HepG2 (cell line): ENCODE results near the gene RPS8. TPM values are rescaled to one million over a fixed set of nuclear protein-coding genes. Genes with fewer than 3 reads are reported as not detected.

Source experiments
- ATAC-seq: fragments of 200-7000 bp; cut with Tn5 transposase; 3 replicates; pipeline ENCODE4 v1.9.1; 2020; ENCODE audit warnings: mild to moderate bottlenecking, moderate library complexity
- BruUV-seq: library from RNA; stranded (reverse); fragments of 400-500 nt; replicated peaks from 2 replicates; lab custom pipeline; 2021; lab: Mats Ljungman, UMichigan
- CTCF ChIA-PET: fragments of 300-600 bp; formaldehyde crosslinking; extraction: SDS; loops from one replicate; lab custom pipeline; 2021; ENCODE audit warnings: low total read pairs, inconsistent platforms, low intra/inter-chr PET ratio; lab: Yijun Ruan, JAX
- POLR2A ChIA-PET: fragments of 350-600 bp; sonication (Branson Sonifier 250); formaldehyde crosslinking; loops from one replicate; lab custom pipeline; 2020; ENCODE audit warnings: antibody characterized with exemption, inconsistent platforms; lab: Yijun Ruan, JAX
- DNase-seq: peaks from one replicate; pipeline ENCODE4 v3.0.0-alpha.2; 2015; ENCODE audit warnings: low spot score
- FAIRE-seq: peaks from 3 replicates; lab custom pipeline; 2011; peaks lifted over from hg19 to GRCh38; lab: Jason Lieb, UNC
- H2AFZ ChIP-seq: one replicate; pipeline ENCODE4 v1.6.1; 2011; ENCODE audit warnings: low read length, inconsistent platforms
- H3K27ac ChIP-seq: fragments of 300-600 bp; 3 replicates; pipeline ENCODE4 v1.8.0; 2011; ENCODE audit warnings: mixed run types, mild to moderate bottlenecking, mixed read lengths, low read length, inconsistent platforms; ENCODE audit not compliant: insufficient read depth; ENCODE audit errors: extremely low read length
- H3K27me3 ChIP-seq, 2 experiments: fragments of 200-600 bp in 1 of 2; 2 replicates in 1 of 2; 3 replicates in 1 of 2; pipeline versions ENCODE4 v1.6.0 to v1.8.0; 2011; ENCODE audit warnings: low read length in 2 of 2, mild to moderate bottlenecking in 2 of 2, moderate library complexity in 2 of 2, inconsistent platforms in 1 of 2; ENCODE audit not compliant: insufficient read depth in 2 of 2, control insufficient read depth in 1 of 2
- H3K36me3 ChIP-seq, 2 experiments: fragments of 200-600 bp in 1 of 2; replicated peaks in 1 of 2; 2 replicates in 1 of 2; 3 replicates in 1 of 2; pipeline versions ENCODE4 v1.5.1 to v1.8.0; 2011; ENCODE audit warnings: low read length in 2 of 2, inconsistent platforms in 1 of 2; ENCODE audit not compliant: insufficient read depth in 2 of 2, control insufficient read depth in 1 of 2
- H3K4me1 ChIP-seq: 2 replicates; pipeline ENCODE4 v1.5.1; 2012; ENCODE audit warnings: low read length, inconsistent platforms; ENCODE audit not compliant: insufficient read depth
- H3K4me2 ChIP-seq: 2 replicates; pipeline ENCODE4 v1.6.0; 2011; ENCODE audit warnings: low read depth, low read length, inconsistent platforms
- H3K4me3 ChIP-seq, 3 experiments: fragments of 200-600 bp in 1 of 3; sonication (generic), shearing (Covaris generic) in 1 of 3; replicated peaks in 1 of 3; 2 replicates each; pipeline ENCODE4 v1.5.1; 2011 to 2016; ENCODE audit warnings: low read length in 3 of 3, inconsistent platforms in 2 of 3, low read depth in 2 of 3, mild to moderate bottlenecking in 2 of 3, control low read depth in 1 of 3, mixed read lengths in 1 of 3; ENCODE audit not compliant: insufficient read depth in 1 of 3
- H3K79me2 ChIP-seq: one replicate; pipeline ENCODE4 v1.6.1; 2011; ENCODE audit warnings: low read length, inconsistent platforms; ENCODE audit not compliant: insufficient read depth
- H3K9ac ChIP-seq: 2 replicates; pipeline ENCODE4 v1.6.0; 2011; ENCODE audit warnings: mild to moderate bottlenecking, low read depth, low read length, inconsistent platforms; ENCODE audit not compliant: insufficient read depth
- H3K9me3 ChIP-seq: 2 replicates; pipeline ENCODE4 v1.5.1; 2012; ENCODE audit warnings: mild to moderate bottlenecking, low read length
- H4K20me1 ChIP-seq: 2 replicates; pipeline ENCODE4 v1.6.0; 2011; ENCODE audit warnings: inconsistent platforms, mild to moderate bottlenecking, low read length, moderate library complexity; ENCODE audit not compliant: insufficient read depth
- CHCHD3 ChIP-seq: sonication (generic); formaldehyde crosslinking; IDR thresholded peaks from 2 replicates; pipeline ENCODE4 v1.8.0; 2022; ENCODE audit warnings: mild to moderate bottlenecking, missing genetic modification reagents, moderate library complexity
- HNF4A ChIP-seq: sonication (generic); formaldehyde crosslinking; IDR thresholded peaks from 2 replicates; pipeline ENCODE4 v1.4.0; 2020; ENCODE audit warnings: missing genetic modification reagents
- HOXA3 ChIP-seq: sonication (generic); formaldehyde crosslinking; IDR thresholded peaks from 2 replicates; pipeline ENCODE4 v1.5.0; 2020; ENCODE audit warnings: missing genetic modification reagents
- KDM5B ChIP-seq: sonication (generic); formaldehyde crosslinking; IDR thresholded peaks from 2 replicates; pipeline ENCODE4 v1.4.0; 2020; ENCODE audit warnings: missing genetic modification reagents, mild to moderate bottlenecking, borderline replicate concordance
- ZBTB33 ChIP-seq: sonication (generic); formaldehyde crosslinking; IDR thresholded peaks from 2 replicates; pipeline ENCODE4 v1.4.0; 2020; ENCODE audit warnings: missing genetic modification reagents
- ZNF687 ChIP-seq: sonication (generic); formaldehyde crosslinking; IDR thresholded peaks from 2 replicates; pipeline ENCODE4 v1.5.1; 2020; ENCODE audit warnings: mild to moderate bottlenecking, missing genetic modification reagents, moderate library complexity
- WGBS: methylation state at CpG from one replicate; pipeline ENCODE4 v1.1.6; 2017; ENCODE audit warnings: low lambda C conversion rate; 5-methylcytosine and 5-hydroxymethylcytosine counted together
- in situ Hi-C: cut with HindIII; loops from 2 replicates; pipeline ENCODE4 v1.10.0; 2017; ENCODE audit warnings: low pct_unique_long_range_greater_than_20kb; ENCODE audit not compliant: extremely low pct_ligation_motif_present
- intact Hi-C: fragments of 100-400 bp; cut with micrococcal nuclease; formaldehyde crosslinking; loops from one replicate; pipeline ENCODE4 v1.10.0; 2022; ENCODE audit not compliant: unreplicated experiment
- polyA plus RNA-seq, 8 experiments: library from polyadenylated mRNA; depleted of rRNA in 3 of 8; stranded (reverse) in 7 of 8; unstranded in 1 of 8; fragments of >200 nt; fragmentation: Illumina TruSeq in 4 of 8; extraction: Trizol in 4 of 8; gene quantifications; 2 replicates each; pipeline versions ENCODE4 v1.2.1 to v1.2.3, GENCODE V29; 2011 to 2016; ENCODE audit warnings: low read depth in 4 of 8, missing spikeins in 1 of 8, mixed read lengths in 1 of 8; ENCODE audit not compliant: insufficient read depth in 1 of 8
- total RNA-seq, 5 experiments: library from RNA; depleted of rRNA; stranded (reverse); fragments of >200 nt; fragmentation: Illumina TruSeq; extraction: Trizol; gene quantifications; 2 replicates each; pipeline ENCODE4 v1.2.3, GENCODE V29; 2016; ENCODE audit warnings: low read depth in 1 of 5
- TF ChIP-seq, protein P1 (sequence below): sonication (generic); formaldehyde crosslinking; IDR thresholded peaks from 2 replicates; pipeline ENCODE4 v1.4.0; 2020; ENCODE audit warnings: missing genetic modification reagents
- TF ChIP-seq, protein P2 (sequence below): sonication (generic); IDR thresholded peaks from 2 replicates; pipeline ENCODE4 v1.6.1; 2016; ENCODE audit warnings: low read depth, borderline replicate concordance
- TF ChIP-seq, protein P3 (sequence below): sonication (generic); formaldehyde crosslinking; IDR thresholded peaks from 2 replicates; pipeline ENCODE4 v1.4.0; 2020; ENCODE audit warnings: missing genetic modification reagents, borderline replicate concordance

RPS8 gene
- total and polyA plus RNA-seq, 2 of the 13 experiments (the other 11 are each of a cell fraction or from before 2014, with no cell fraction given), result 2,628 to 2,822 TPM

DNA sequence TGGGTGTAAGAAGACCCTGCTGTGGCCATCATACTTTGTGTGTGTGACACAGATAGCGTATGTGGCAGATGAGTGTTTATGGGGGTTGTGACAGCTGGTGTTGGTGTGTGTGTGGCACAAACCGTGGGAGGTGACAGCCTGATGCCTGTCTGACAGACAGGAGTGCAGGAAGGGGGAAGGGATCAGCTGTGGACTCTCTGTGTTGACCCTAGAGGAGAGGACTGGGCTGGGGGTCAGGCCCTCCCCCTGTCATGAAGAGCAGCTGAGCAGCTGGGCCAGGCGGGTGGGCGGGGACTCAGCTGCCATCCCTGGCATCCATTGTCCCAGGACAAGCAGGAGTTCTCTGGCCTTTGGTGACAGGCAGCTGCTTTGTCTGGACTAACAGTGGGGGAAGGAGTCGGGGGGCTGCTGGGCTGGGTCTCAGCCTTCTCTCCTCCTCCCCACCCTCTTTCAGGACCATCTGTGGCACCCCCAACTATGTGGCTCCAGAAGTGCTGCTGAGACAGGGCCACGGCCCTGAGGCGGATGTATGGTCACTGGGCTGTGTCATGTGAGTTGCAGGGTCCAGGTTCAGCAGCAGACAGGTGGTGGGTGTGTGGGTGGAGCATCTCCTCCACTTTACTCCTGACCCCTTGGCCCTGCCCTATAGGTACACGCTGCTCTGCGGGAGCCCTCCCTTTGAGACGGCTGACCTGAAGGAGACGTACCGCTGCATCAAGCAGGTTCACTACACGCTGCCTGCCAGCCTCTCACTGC, 27.1 kb downstream of the RPS8 start:
- Histone ChIP-seq H3K4me2 (peak overlapping the region; percentile 97), H2AFZ (no peak overlapping the region), H3K79me2 (peaks cover 17% of the 10 kb centered on the region), H3K9me3 (no peaks in the 10 kb centered on the region), H3K4me1 (peaks cover 63% of the 10 kb centered on the region), H3K9ac (peak overlapping the region; percentile 47; the same call in 1 of the 2 replicates), H4K20me1 (0 out of 2 replicates have a peak, but pooled peaks cover 7% of the 10 kb centered on the region), H3K36me3 (peaks cover 6 to 38% of the 10 kb centered on the region in 2 experiments; a peak in 4 of 5 replicates), H3K4me3 (peak overlapping the region in 1 of 3 experiments; percentile 60; a peak in 2 of 6 replicates), H3K27me3 (no peaks in the 10 kb centered on the region), H3K27ac (no peak overlapping the region)
- CTCF ChIA-PET, result no interaction called here
- 81% methylated on average over 6 of the region's 13 CpGs for WGBS
- DNase-seq (no peak), ATAC-seq (no peak), FAIRE-seq (no peak)
- POLR2A ChIA-PET, result interaction anchor here (1.0 to 6.7 kb wide), 2 partner anchors 17 to 24 kb away, joined by 4 to 168 read pairs; no protein-coding TSS in a partner anchor
- in situ Hi-C loops (no loop called here), intact Hi-C loops (no loop called here)
- no TSS peak for BruUV-seq
- TF ChIP-seq, protein P1, sequence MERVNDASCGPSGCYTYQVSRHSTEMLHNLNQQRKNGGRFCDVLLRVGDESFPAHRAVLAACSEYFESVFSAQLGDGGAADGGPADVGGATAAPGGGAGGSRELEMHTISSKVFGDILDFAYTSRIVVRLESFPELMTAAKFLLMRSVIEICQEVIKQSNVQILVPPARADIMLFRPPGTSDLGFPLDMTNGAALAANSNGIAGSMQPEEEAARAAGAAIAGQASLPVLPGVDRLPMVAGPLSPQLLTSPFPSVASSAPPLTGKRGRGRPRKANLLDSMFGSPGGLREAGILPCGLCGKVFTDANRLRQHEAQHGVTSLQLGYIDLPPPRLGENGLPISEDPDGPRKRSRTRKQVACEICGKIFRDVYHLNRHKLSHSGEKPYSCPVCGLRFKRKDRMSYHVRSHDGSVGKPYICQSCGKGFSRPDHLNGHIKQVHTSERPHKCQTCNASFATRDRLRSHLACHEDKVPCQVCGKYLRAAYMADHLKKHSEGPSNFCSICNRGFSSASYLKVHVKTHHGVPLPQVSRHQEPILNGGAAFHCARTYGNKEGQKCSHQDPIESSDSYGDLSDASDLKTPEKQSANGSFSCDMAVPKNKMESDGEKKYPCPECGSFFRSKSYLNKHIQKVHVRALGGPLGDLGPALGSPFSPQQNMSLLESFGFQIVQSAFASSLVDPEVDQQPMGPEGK (CRISPR knock-in tag), result 0 out of 2 replicates have a peak, but pooled peaks have one; percentile 43
- TF ChIP-seq CHCHD3 (CRISPR knock-in tag), result no peak
- TF ChIP-seq HNF4A (CRISPR knock-in tag), result 0 out of 2 replicates have a peak, but pooled peaks have one; percentile 14
- TF ChIP-seq ZNF687 (CRISPR knock-in tag), result peak; percentile 58
- TF ChIP-seq, protein P2, sequence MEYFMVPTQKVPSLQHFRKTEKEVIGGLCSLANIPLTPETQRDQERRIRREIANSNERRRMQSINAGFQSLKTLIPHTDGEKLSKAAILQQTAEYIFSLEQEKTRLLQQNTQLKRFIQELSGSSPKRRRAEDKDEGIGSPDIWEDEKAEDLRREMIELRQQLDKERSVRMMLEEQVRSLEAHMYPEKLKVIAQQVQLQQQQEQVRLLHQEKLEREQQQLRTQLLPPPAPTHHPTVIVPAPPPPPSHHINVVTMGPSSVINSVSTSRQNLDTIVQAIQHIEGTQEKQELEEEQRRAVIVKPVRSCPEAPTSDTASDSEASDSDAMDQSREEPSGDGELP, result peak; percentile 91
- TF ChIP-seq KDM5B (CRISPR knock-in tag), result peak; percentile 19; the same call in 1 of the 2 replicates
- TF ChIP-seq, protein P3, sequence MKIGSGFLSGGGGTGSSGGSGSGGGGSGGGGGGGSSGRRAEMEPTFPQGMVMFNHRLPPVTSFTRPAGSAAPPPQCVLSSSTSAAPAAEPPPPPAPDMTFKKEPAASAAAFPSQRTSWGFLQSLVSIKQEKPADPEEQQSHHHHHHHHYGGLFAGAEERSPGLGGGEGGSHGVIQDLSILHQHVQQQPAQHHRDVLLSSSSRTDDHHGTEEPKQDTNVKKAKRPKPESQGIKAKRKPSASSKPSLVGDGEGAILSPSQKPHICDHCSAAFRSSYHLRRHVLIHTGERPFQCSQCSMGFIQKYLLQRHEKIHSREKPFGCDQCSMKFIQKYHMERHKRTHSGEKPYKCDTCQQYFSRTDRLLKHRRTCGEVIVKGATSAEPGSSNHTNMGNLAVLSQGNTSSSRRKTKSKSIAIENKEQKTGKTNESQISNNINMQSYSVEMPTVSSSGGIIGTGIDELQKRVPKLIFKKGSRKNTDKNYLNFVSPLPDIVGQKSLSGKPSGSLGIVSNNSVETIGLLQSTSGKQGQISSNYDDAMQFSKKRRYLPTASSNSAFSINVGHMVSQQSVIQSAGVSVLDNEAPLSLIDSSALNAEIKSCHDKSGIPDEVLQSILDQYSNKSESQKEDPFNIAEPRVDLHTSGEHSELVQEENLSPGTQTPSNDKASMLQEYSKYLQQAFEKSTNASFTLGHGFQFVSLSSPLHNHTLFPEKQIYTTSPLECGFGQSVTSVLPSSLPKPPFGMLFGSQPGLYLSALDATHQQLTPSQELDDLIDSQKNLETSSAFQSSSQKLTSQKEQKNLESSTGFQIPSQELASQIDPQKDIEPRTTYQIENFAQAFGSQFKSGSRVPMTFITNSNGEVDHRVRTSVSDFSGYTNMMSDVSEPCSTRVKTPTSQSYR (CRISPR knock-in tag), result peak; percentile 64; the same call in 1 of the 2 replicates
- peak; percentile 69 for TF ChIP-seq ZBTB33 (CRISPR knock-in tag)
- peak; percentile 15; the same call in 1 of the 2 replicates for TF ChIP-seq HOXA3
